ENCODE data around the gene NAV3. TPM values are rescaled to one million over a fixed set of nuclear protein-coding genes. Genes with fewer than 3 reads are reported as not detected.

NAV3 gene
- total and polyA plus RNA-seq, 9 of the 15 experiments (the other 6 are each of a cell fraction or from before 2014, with no cell fraction given) = 0.04 TPM; not detected in 8

GRCh38 chr12:78149459-78149858 lies 318.8 kb downstream of the NAV3 start:
- in situ Hi-C loops (cut with MboI) (no loop called here), intact Hi-C loops (cut with micrococcal nuclease) (no loop called here)
- CTCF ChIA-PET (ENCODE audit: low intra/inter-chr PET ratio) = no interaction called here
- Histone ChIP-seq H2AFZ (ENCODE audit: low read depth, low read length) (no peak overlapping the region), H3K4me1 (replicated peaks in 1 of 2; ENCODE audit: control insufficient read depth in 2 of 2, insufficient read depth in 2 of 2, low read length in 2 of 2) (no peaks in the 10 kb centered on the region), H4K20me1 (replicated peaks; ENCODE audit: control insufficient read depth, insufficient read depth, low read length) (no peaks in the 10 kb centered on the region), H3K4me2 (ENCODE audit: insufficient read depth, low read length) (no peak overlapping the region), H3K79me2 (ENCODE audit: control insufficient read depth, insufficient read depth, low read length) (no peaks in the 10 kb centered on the region), H3K27ac (ENCODE audit: extremely low read depth, low read depth, low read length) (no peak overlapping the region), H3K9me1 (ENCODE audit: control insufficient read depth, insufficient read depth, low read length) (no peaks in the 10 kb centered on the region), H3K9ac (ENCODE audit: insufficient read depth in 1 of 2, low read depth in 2 of 2, low read length in 2 of 2) (no peak overlapping the region), H3K36me3 (ENCODE audit: control insufficient read depth, insufficient read depth, low read length) (no peaks in the 10 kb centered on the region), H3K4me3 (no peak overlapping the region), H3K27me3 (ENCODE audit: control insufficient read depth in 2 of 2, insufficient read depth in 2 of 2, low read length in 2 of 2) (no peaks in the 10 kb centered on the region), H3K9me3 (replicated peaks; ENCODE audit: control insufficient read depth, insufficient read depth, low read depth, low read length) (no peaks in the 10 kb centered on the region; the same call in 1 of the 2 replicates)
- TF ChIP-seq ARID1B (IDR thresholded peaks at IDR 0.05) = no peak
- no peak for TF ChIP-seq ETV6 (IDR thresholded peaks at IDR 0.05; ENCODE audit: borderline replicate concordance in 1 of 2, low read depth in 2 of 2, low read length in 1 of 2)
- no peak for TF ChIP-seq ETV6 (CRISPR knock-in tag; IDR thresholded peaks at IDR 0.05; ENCODE audit: borderline replicate concordance)
- TF ChIP-seq KAT8 (IDR thresholded peaks at IDR 0.05; ENCODE audit: low read depth) = no peak
- no peak for TF ChIP-seq ARID3A (IDR thresholded peaks at IDR 0.05; ENCODE audit: borderline replicate concordance, low read depth, low read length)
- TF ChIP-seq, protein P1, sequence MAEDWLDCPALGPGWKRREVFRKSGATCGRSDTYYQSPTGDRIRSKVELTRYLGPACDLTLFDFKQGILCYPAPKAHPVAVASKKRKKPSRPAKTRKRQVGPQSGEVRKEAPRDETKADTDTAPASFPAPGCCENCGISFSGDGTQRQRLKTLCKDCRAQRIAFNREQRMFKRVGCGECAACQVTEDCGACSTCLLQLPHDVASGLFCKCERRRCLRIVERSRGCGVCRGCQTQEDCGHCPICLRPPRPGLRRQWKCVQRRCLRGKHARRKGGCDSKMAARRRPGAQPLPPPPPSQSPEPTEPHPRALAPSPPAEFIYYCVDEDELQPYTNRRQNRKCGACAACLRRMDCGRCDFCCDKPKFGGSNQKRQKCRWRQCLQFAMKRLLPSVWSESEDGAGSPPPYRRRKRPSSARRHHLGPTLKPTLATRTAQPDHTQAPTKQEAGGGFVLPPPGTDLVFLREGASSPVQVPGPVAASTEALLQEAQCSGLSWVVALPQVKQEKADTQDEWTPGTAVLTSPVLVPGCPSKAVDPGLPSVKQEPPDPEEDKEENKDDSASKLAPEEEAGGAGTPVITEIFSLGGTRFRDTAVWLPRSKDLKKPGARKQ (CRISPR knock-in tag; IDR thresholded peaks at IDR 0.05) = no peak
- no peak for TF ChIP-seq ZNF79 (CRISPR knock-in tag; IDR thresholded peaks at IDR 0.05; ENCODE audit: low read depth)
- TF ChIP-seq TAF1 (IDR thresholded peaks at IDR 0.05; ENCODE audit: control insufficient read depth, extremely low read depth, insufficient read depth, low read length, severe bottlenecking) = no peak
- TF ChIP-seq TAL1 (IDR thresholded peaks at IDR 0.05) = no peak
- no peak for TF ChIP-seq HIVEP1 (CRISPR knock-in tag; IDR thresholded peaks at IDR 0.05)
- TF ChIP-seq PCBP2 (IDR thresholded peaks at IDR 0.05; ENCODE audit: low read depth, low read length, poor library complexity, severe bottlenecking) = no peak
- TF ChIP-seq ZNF12 (CRISPR knock-in tag; IDR thresholded peaks at IDR 0.05) = no peak
- no peak for TF ChIP-seq ZNF24 (IDR thresholded peaks at IDR 0.05)
- TF ChIP-seq, protein P2, sequence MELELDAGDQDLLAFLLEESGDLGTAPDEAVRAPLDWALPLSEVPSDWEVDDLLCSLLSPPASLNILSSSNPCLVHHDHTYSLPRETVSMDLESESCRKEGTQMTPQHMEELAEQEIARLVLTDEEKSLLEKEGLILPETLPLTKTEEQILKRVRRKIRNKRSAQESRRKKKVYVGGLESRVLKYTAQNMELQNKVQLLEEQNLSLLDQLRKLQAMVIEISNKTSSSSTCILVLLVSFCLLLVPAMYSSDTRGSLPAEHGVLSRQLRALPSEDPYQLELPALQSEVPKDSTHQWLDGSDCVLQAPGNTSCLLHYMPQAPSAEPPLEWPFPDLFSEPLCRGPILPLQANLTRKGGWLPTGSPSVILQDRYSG (tag; conservative IDR thresholded peaks at IDR 0.05; ENCODE audit: low read depth) = no peak
- TF ChIP-seq ZNF778 (CRISPR knock-in tag; IDR thresholded peaks at IDR 0.05) = no peak
- TF ChIP-seq MTA1 (IDR thresholded peaks at IDR 0.05; ENCODE audit: borderline replicate concordance) = no peak
- TF ChIP-seq, protein P3, sequence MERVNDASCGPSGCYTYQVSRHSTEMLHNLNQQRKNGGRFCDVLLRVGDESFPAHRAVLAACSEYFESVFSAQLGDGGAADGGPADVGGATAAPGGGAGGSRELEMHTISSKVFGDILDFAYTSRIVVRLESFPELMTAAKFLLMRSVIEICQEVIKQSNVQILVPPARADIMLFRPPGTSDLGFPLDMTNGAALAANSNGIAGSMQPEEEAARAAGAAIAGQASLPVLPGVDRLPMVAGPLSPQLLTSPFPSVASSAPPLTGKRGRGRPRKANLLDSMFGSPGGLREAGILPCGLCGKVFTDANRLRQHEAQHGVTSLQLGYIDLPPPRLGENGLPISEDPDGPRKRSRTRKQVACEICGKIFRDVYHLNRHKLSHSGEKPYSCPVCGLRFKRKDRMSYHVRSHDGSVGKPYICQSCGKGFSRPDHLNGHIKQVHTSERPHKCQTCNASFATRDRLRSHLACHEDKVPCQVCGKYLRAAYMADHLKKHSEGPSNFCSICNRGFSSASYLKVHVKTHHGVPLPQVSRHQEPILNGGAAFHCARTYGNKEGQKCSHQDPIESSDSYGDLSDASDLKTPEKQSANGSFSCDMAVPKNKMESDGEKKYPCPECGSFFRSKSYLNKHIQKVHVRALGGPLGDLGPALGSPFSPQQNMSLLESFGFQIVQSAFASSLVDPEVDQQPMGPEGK (CRISPR knock-in tag; IDR thresholded peaks at IDR 0.05; ENCODE audit: borderline replicate concordance) = no peak
- ATAC-seq (no peak), FAIRE-seq (no peak), DNase-seq (ENCODE audit: extremely low read depth in 1 of 4, low spot score in 3 of 4) (no peak)
- WGBS (ENCODE audit: insufficient coverage, low coverage, missing lambda C conversion rate) = 7% methylated on average over 1 of the region's 2 CpGs
- POLR2A ChIA-PET = no interaction called here
- no TSS peak for BruUV-seq (replicated peaks)
